WERI-Rb-1 (cell line): ENCODE results near the gene ERP44.

Experiments used
- DNase-seq: peaks from one replicate; pipeline ENCODE4 v3.0.0-alpha.2; 2020
- H3K27ac ChIP-seq: fragments of 250-450 bp; sonication (Bioruptor Pico); 2 replicates; pipeline ENCODE4 v1.5.1; 2020; ENCODE audit warnings: mild to moderate bottlenecking, moderate library complexity
- H3K27me3 ChIP-seq: fragments of 250-450 bp; sonication (Bioruptor Pico); 2 replicates; pipeline ENCODE4 v1.5.1; 2021; ENCODE audit warnings: mild to moderate bottlenecking, low read depth, moderate library complexity; ENCODE audit not compliant: insufficient read depth, severe bottlenecking
- H3K36me3 ChIP-seq: fragments of 250-450 bp; sonication (Bioruptor Pico); 2 replicates; pipeline ENCODE4 v1.5.1; 2020; ENCODE audit warnings: mild to moderate bottlenecking, moderate library complexity
- H3K4me3 ChIP-seq: 2 replicates; pipeline ENCODE4 v1.5.1; 2011; ENCODE audit warnings: low read depth, mild to moderate bottlenecking, control low read depth, low read length
- H3K9me3 ChIP-seq: fragments of 250-450 bp; sonication (Bioruptor Pico); 2 replicates; pipeline ENCODE4 v1.5.1; 2021; ENCODE audit warnings: mild to moderate bottlenecking, moderate library complexity; ENCODE audit not compliant: severe bottlenecking
- CTCF ChIP-seq: IDR thresholded peaks from 2 replicates; pipeline ENCODE4 v1.5.1; 2011; ENCODE audit warnings: low read depth, mild to moderate bottlenecking, control low read depth, inconsistent platforms, low read length

ERP44 gene

GRCh38 chr9:99980598-99980997, 118.2 kb downstream of the ERP44 start:
- DNase-seq = no peak
- Histone ChIP-seq H3K27me3 (no peaks in the 10 kb centered on the region), H3K36me3 (peaks cover 4% of the 10 kb centered on the region)

GRCh38 chr9:99978221-99978620, 120.6 kb downstream of the ERP44 start:
- Histone ChIP-seq H3K9me3 (no peaks in the 10 kb centered on the region), H3K27ac (no peak overlapping the region), H3K27me3 (no peaks in the 10 kb centered on the region), H3K4me3 (no peak overlapping the region), H3K36me3 (peaks cover 4% of the 10 kb centered on the region)
- no peak for TF ChIP-seq CTCF
- DNase-seq = no peak

More at GRCh38 chr9:99980598-99980997, 118.2 kb downstream of the ERP44 start:
- no peak overlapping the region for H3K27ac ChIP-seq
- no peaks in the 10 kb centered on the region for H3K9me3 ChIP-seq
- H3K4me3 ChIP-seq = no peak overlapping the region
- TF ChIP-seq CTCF = no peak

GRCh38 chr9:99977033-99977792, 121.6 kb downstream of the ERP44 start:
- H3K27ac ChIP-seq = no peak overlapping the region
- no peaks in the 10 kb centered on the region for H3K27me3 ChIP-seq
- no peak for DNase-seq
- H3K9me3 ChIP-seq = no peaks in the 10 kb centered on the region
- no peak for TF ChIP-seq CTCF
- H3K4me3 ChIP-seq = no peak overlapping the region
- peaks cover 4% of the 10 kb centered on the region; the same call in 1 of the 2 replicates for H3K36me3 ChIP-seq

GRCh38 chr9:99973455-99973854, 125.3 kb downstream of the ERP44 start:
- H3K36me3 ChIP-seq = no peaks in the 10 kb centered on the region
- H3K27me3 ChIP-seq = no peaks in the 10 kb centered on the region
- no peak for DNase-seq
- no peak for TF ChIP-seq CTCF
- no peak overlapping the region for H3K4me3 ChIP-seq
- no peaks in the 10 kb centered on the region for H3K9me3 ChIP-seq
- H3K27ac ChIP-seq = no peak overlapping the region

GRCh38 chr9:99971410-99971809, 127.4 kb downstream of the ERP44 start:
- no peak for DNase-seq
- Histone ChIP-seq H3K36me3 (no peaks in the 10 kb centered on the region), H3K27ac (no peak overlapping the region), H3K4me3 (no peak overlapping the region), H3K9me3 (no peaks in the 10 kb centered on the region), H3K27me3 (no peaks in the 10 kb centered on the region)
- TF ChIP-seq CTCF = no peak

- no peak for DNase-seq
- Histone ChIP-seq H3K36me3 (no peaks in the 10 kb centered on the region), H3K27ac (no peak overlapping the region), H3K9me3 (no peaks in the 10 kb centered on the region), H3K4me3 (no peak overlapping the region), H3K27me3 (no peaks in the 10 kb centered on the region)
- TF ChIP-seq CTCF = no peak
Measured at GRCh38 chr9:99970481-99970880, 128.3 kb downstream of the ERP44 start.
